ENCODE data around the gene ASTN1. TPM values are rescaled to one million over a fixed set of nuclear protein-coding genes. Genes with fewer than 3 reads are reported as not detected.

ASTN1 gene
- total RNA-seq, 3 donors from 2014 or later (not counting 1 experiment from before 2014, with no cell fraction given) = not detected

- no peaks in the 10 kb centered on the region for H3K27me3 ChIP-seq (ENCODE audit: control insufficient read depth, insufficient read depth, low read length)
- intact Hi-C loops (cut with micrococcal nuclease) = no loop called here
- Mint-ChIP-seq H3K9me3 (peaks cover 5 to 9% of the 10 kb centered on the region in 2 donors), H3K4me3 (no peak overlapping the region), H3K36me3 (no peaks in the 10 kb centered on the region), H3K27me3 (ENCODE audit: low read depth in 2 of 2) (no peaks in the 10 kb centered on the region), H3K4me1 (no peaks in the 10 kb centered on the region), H3K27ac (no peak overlapping the region)
- no peak overlapping the region for H3K27ac ChIP-seq (ENCODE audit: low read length)
- H3K4me3 ChIP-seq (ENCODE audit: low read length) = no peak overlapping the region
- peaks cover 9% of the 10 kb centered on the region for H3K9me3 ChIP-seq (ENCODE audit: control insufficient read depth, insufficient read depth, low read length)
- TF ChIP-seq CTCF (IDR thresholded peaks at IDR 0.05) = no peak
- no peaks in the 10 kb centered on the region for H3K4me1 ChIP-seq (ENCODE audit: control insufficient read depth, insufficient read depth, low read length)
- WGBS (ENCODE audit: insufficient coverage) = 76% methylated on average over 2 of the region's 3 CpGs
- no peaks in the 10 kb centered on the region for H3K36me3 ChIP-seq (ENCODE audit: control insufficient read depth, insufficient read depth, low read length)
- DNase-seq = no peak
- no peak for ATAC-seq
Measured at GRCh38 chr1:176993587-176993986, 170.9 kb downstream of the ASTN1 start.

GRCh38 chr1:176989754-176990153 is 174.8 kb downstream of the ASTN1 start:
- Histone ChIP-seq H3K27me3 (ENCODE audit: control insufficient read depth, insufficient read depth, low read length) (no peaks in the 10 kb centered on the region), H3K36me3 (ENCODE audit: control insufficient read depth, insufficient read depth, low read length) (no peaks in the 10 kb centered on the region), H3K27ac (ENCODE audit: low read length) (no peak overlapping the region), H3K4me1 (ENCODE audit: control insufficient read depth, insufficient read depth, low read length) (no peaks in the 10 kb centered on the region), H3K9me3 (ENCODE audit: control insufficient read depth, insufficient read depth, low read length) (no peaks in the 10 kb centered on the region), H3K4me3 (ENCODE audit: low read length) (no peak overlapping the region)
- Mint-ChIP-seq H3K27me3 (ENCODE audit: low read depth in 2 of 2) (no peaks in the 10 kb centered on the region), H3K4me3 (no peak overlapping the region), H3K4me1 (no peaks in the 10 kb centered on the region), H3K9me3 (peaks cover 0 to 3% of the 10 kb centered on the region in 2 donors), H3K27ac (no peak overlapping the region), H3K36me3 (no peaks in the 10 kb centered on the region)
- no peak for TF ChIP-seq CTCF (IDR thresholded peaks at IDR 0.05)
- ATAC-seq = no peak
- DNase-seq = no peak
- 86% methylated on average over 1 of the region's 1 CpG for WGBS (ENCODE audit: insufficient coverage)
- intact Hi-C loops (cut with micrococcal nuclease) = no loop called here

- DNase-seq (no peak), ATAC-seq (no peak)
- Mint-ChIP-seq H3K4me3 (no peak overlapping the region), H3K4me1 (no peaks in the 10 kb centered on the region), H3K27me3 (ENCODE audit: low read depth in 2 of 2) (no peaks in the 10 kb centered on the region), H3K27ac (no peak overlapping the region), H3K36me3 (no peaks in the 10 kb centered on the region), H3K9me3 (peaks cover 0 to 3% of the 10 kb centered on the region in 2 donors)
- no peaks in the 10 kb centered on the region for H3K4me1 ChIP-seq (ENCODE audit: control insufficient read depth, insufficient read depth, low read length)
- intact Hi-C loops (cut with micrococcal nuclease) = no loop called here
- no peak for TF ChIP-seq CTCF (IDR thresholded peaks at IDR 0.05)
- no peak overlapping the region for H3K27ac ChIP-seq (ENCODE audit: low read length)
- no peaks in the 10 kb centered on the region for H3K9me3 ChIP-seq (ENCODE audit: control insufficient read depth, insufficient read depth, low read length)
- no peak overlapping the region for H3K4me3 ChIP-seq (ENCODE audit: low read length)
- no peaks in the 10 kb centered on the region for H3K27me3 ChIP-seq (ENCODE audit: control insufficient read depth, insufficient read depth, low read length)
- no peaks in the 10 kb centered on the region for H3K36me3 ChIP-seq (ENCODE audit: control insufficient read depth, insufficient read depth, low read length)
- WGBS (ENCODE audit: insufficient coverage) = 94% methylated on average over 1 of the region's 1 CpG
Measured at GRCh38 chr1:176989023-176989422, 175.5 kb downstream of the ASTN1 start.

GRCh38 chr1:176987016-176987415 is 177.5 kb downstream of the ASTN1 start:
- H3K4me3 ChIP-seq (ENCODE audit: low read length) = no peak overlapping the region
- no peak for DNase-seq
- Mint-ChIP-seq H3K27ac (no peak overlapping the region), H3K4me1 (no peaks in the 10 kb centered on the region), H3K4me3 (no peak overlapping the region), H3K36me3 (no peaks in the 10 kb centered on the region), H3K9me3 (peaks cover 0 to 3% of the 10 kb centered on the region in 2 donors), H3K27me3 (ENCODE audit: low read depth in 2 of 2) (no peaks in the 10 kb centered on the region)
- H3K27me3 ChIP-seq (ENCODE audit: control insufficient read depth, insufficient read depth, low read length) = no peaks in the 10 kb centered on the region
- intact Hi-C loops (cut with micrococcal nuclease) = no loop called here
- no peaks in the 10 kb centered on the region for H3K9me3 ChIP-seq (ENCODE audit: control insufficient read depth, insufficient read depth, low read length)
- no peaks in the 10 kb centered on the region for H3K4me1 ChIP-seq (ENCODE audit: control insufficient read depth, insufficient read depth, low read length)
- H3K36me3 ChIP-seq (ENCODE audit: control insufficient read depth, insufficient read depth, low read length) = no peaks in the 10 kb centered on the region
- no peak overlapping the region for H3K27ac ChIP-seq (ENCODE audit: low read length)
- ATAC-seq = no peak
- no peak for TF ChIP-seq CTCF (IDR thresholded peaks at IDR 0.05)

Data from natural killer cell (primary cell).